Measurements from ENCODE around the gene RPS6KA4.

The RPS6KA4 gene

DNA sequence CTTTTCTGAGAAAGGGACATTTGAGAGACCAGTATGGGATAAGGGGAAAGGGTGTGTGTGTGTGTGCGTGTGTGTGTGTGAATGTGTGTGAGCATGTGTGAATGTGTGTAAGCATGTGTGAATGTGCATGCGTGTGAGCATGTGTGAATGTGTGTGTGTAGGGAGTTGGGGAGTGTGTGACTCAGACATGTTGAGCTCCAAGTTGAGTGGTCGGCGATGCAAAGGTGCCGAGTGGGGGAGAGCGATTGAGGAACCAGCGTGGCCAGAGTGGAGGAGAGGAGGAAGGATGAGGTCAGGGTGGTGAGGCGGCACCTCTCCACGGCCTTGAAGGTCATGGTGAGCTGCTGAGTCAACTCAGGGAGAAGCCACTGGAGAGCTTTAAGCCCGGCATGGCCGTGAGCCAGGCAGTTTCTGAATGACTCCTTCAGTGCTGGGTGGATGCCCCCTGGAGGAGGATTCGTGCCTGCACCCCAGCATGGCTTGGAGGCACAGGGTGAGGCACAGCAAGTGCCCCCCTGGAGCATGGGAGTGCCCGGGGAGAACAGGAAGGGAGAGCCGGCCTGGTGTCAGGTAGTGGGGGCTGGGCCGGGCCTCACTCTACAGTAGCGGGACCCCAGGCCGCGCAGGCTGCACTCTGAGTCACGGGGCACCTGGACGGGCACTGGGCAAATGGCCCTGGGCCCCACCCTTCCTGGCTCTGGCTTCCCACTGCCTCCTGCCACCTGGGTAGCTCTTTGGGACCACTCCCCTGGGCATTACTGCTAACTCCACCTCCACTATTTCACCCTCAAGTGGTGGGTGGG is 27.2 kb upstream of the RPS6KA4 start:
- H3K9me3 ChIP-seq (ENCODE audit: control insufficient read depth, low read length): no peaks in the 10 kb centered on the region
- no peak overlapping the region for H3K4me3 ChIP-seq (ENCODE audit: low read length)
- H3K9ac ChIP-seq (ENCODE audit: low read length): peak overlapping the region; percentile 42
- no peaks in the 10 kb centered on the region for H3K36me3 ChIP-seq (ENCODE audit: control insufficient read depth, insufficient read depth, low read length)
- no peaks in the 10 kb centered on the region for H3K27me3 ChIP-seq (ENCODE audit: control insufficient read depth, insufficient read depth, low read length)
- H3K4me1 ChIP-seq (ENCODE audit: control insufficient read depth, insufficient read depth, low read length): peaks cover 38% of the 10 kb centered on the region

DNA sequence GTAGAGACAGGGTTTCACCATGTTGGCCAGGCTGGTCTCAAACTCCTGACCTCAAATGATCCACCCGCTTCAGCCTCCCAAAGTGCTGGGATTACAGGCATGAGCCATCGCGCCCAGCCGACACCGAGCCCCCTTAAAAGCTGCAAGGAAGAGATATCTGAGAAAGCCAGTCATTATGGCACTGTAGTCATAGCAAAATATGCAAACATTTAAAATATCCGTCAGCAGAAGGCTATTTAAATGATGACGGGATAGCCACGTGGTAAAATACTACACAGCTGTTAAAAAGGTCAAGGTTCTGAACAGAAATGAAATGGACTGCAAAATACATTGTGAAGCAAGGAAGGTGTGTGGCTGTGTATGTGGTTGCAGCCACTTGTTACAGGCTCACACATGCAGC is 25.4 kb upstream of the RPS6KA4 start:
- Histone ChIP-seq H3K9ac (ENCODE audit: low read length) (no peak overlapping the region), H3K27me3 (ENCODE audit: control insufficient read depth, insufficient read depth, low read length) (no peaks in the 10 kb centered on the region), H3K4me3 (ENCODE audit: low read length) (no peak overlapping the region), H3K36me3 (ENCODE audit: control insufficient read depth, insufficient read depth, low read length) (no peaks in the 10 kb centered on the region), H3K9me3 (ENCODE audit: control insufficient read depth, low read length) (no peaks in the 10 kb centered on the region), H3K4me1 (ENCODE audit: control insufficient read depth, insufficient read depth, low read length) (peaks cover 38% of the 10 kb centered on the region)

DNA sequence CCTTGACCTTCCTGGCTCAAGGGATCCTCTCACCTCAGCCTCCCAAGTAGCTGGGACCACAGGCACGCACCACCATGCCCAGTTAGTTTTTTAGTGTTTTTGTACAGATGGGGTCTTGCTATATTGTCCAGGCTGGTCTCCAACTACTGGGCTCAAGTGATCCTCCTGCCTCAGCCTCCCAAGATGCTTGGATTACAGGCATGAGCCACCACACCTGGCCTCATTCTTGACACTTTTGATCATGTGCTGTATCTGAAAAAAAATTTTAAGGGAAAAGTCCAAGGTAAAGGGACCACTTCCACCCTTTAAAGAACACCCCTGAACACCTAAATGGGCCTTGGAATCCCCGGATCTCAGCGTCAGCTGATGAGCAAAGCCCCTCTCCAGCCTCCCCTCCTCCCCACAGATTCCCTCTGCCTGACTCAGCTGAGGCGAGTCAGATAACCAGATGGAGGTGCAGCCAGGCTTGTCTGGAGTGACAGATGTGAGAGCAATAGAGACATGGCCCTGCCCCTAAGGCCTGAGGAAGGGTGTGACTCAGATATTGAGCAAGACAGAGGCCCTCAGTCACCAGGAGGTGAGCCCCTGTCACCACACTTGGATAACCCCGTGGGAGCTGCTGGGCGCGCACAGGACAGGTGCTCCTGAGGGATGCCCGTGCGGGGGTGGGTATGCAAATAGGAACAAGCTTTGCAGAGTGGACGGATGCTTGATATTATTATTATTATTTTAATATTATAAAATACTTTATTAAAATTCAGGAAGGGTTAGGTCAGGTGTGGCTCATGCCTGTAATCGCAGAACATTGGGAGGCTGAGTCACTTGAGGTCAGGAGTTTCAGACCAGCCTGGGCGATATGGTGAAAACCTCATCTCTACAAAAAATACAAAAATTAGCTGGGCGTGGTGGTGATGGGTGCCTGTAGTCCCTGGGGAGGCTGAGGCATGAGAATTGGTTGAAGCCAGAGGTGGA is 23.9 kb upstream of the RPS6KA4 start:
- Histone ChIP-seq H3K4me1 (ENCODE audit: control insufficient read depth, insufficient read depth, low read length) (peaks cover 26% of the 10 kb centered on the region), H3K36me3 (ENCODE audit: control insufficient read depth, insufficient read depth, low read length) (no peaks in the 10 kb centered on the region), H3K9ac (ENCODE audit: low read length) (no peak overlapping the region), H3K4me3 (ENCODE audit: low read length) (no peak overlapping the region), H3K9me3 (ENCODE audit: control insufficient read depth, low read length) (no peaks in the 10 kb centered on the region), H3K27me3 (ENCODE audit: control insufficient read depth, insufficient read depth, low read length) (no peaks in the 10 kb centered on the region)

- Histone ChIP-seq H3K9ac (ENCODE audit: low read length) (no peak overlapping the region), H3K27me3 (ENCODE audit: control insufficient read depth, insufficient read depth, low read length) (no peaks in the 10 kb centered on the region), H3K36me3 (ENCODE audit: control insufficient read depth, insufficient read depth, low read length) (no peaks in the 10 kb centered on the region), H3K4me3 (ENCODE audit: low read length) (no peak overlapping the region), H3K4me1 (ENCODE audit: control insufficient read depth, insufficient read depth, low read length) (peaks cover 20% of the 10 kb centered on the region), H3K9me3 (ENCODE audit: control insufficient read depth, low read length) (no peaks in the 10 kb centered on the region)
Measured at GRCh38 chr11:64337538-64338249, 21.3 kb upstream of the RPS6KA4 start.

DNA sequence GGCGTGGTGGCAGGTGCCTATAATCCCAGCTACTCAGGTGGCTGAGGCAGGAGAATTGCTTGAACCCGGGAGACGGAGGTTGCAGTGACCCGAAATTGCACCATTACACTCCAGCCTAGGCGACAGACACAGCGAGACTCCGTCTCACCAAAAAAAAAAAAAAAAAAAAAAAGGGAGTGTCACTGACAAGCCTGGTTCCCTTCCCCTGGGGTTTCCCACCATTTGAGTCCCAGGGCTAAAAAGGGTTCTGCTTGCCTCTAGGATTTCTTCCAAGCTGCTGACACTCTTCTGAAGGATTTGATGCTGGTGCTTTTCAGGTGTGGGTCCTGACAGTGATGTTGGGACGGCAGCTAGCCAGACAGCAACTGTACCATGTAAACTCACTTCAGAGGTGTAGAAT is 20.2 kb upstream of the RPS6KA4 start:
- H3K27me3 ChIP-seq (ENCODE audit: control insufficient read depth, insufficient read depth, low read length): no peaks in the 10 kb centered on the region
- no peak overlapping the region for H3K9ac ChIP-seq (ENCODE audit: low read length)
- no peaks in the 10 kb centered on the region for H3K9me3 ChIP-seq (ENCODE audit: control insufficient read depth, low read length)
- H3K4me1 ChIP-seq (ENCODE audit: control insufficient read depth, insufficient read depth, low read length): peaks cover 30% of the 10 kb centered on the region
- H3K4me3 ChIP-seq (ENCODE audit: low read length): no peak overlapping the region
- H3K36me3 ChIP-seq (ENCODE audit: control insufficient read depth, insufficient read depth, low read length): no peaks in the 10 kb centered on the region

DNA sequence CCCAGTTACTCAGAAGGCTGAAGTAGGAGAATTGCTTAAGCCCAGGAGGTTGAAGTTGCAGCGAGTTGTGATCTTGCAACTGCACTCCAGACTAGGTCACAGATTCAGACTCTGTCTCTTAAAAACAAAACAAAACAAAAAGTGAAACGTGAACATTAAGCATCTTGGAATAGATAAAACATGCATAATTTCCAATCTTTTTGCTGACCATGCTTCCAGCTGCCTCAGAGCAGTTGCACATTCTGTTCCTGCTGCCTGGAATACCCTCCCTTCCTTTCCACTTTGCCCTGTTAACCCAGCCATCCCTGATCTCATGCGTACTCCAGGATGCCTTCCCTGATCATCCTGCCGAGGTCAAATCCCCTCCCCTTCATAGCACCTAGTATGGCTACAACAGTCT is 19.7 kb upstream of the RPS6KA4 start:
- Histone ChIP-seq H3K4me3 (ENCODE audit: low read length) (no peak overlapping the region), H3K9me3 (ENCODE audit: control insufficient read depth, low read length) (no peaks in the 10 kb centered on the region), H3K9ac (ENCODE audit: low read length) (no peak overlapping the region), H3K36me3 (ENCODE audit: control insufficient read depth, insufficient read depth, low read length) (no peaks in the 10 kb centered on the region), H3K4me1 (ENCODE audit: control insufficient read depth, insufficient read depth, low read length) (peaks cover 30% of the 10 kb centered on the region), H3K27me3 (ENCODE audit: control insufficient read depth, insufficient read depth, low read length) (no peaks in the 10 kb centered on the region)

DNA sequence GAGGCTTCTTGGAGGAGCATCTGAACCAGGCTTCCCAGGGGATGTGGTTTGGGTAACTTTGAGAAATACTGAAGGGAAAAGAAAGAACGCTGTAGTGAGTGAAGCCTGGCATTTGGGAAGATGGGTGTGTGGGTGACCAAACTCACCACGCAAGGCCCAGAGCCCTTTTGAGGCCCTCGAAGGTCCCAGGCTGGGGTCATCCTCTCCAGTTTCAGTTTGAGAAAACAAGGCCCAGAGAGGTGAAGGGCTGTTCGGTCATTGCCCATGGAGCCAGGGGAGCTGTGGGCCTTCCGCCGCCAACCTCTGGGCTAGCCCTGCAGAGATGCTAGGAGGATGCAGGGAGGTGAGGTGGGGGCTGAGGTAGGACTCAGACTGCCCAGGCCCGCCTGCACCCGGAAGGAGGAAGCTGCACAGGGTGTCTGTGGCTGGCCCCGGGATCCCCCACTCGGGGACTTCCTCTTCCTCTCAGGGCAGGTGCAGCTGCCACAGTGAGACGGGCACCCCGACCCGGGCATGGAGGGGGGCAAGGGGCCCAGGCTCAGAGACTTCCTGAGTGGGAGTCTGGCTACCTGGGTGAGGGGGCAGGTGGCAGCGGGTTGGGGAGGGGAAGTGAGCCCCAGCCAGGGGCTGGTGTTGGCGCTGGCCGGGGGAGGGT is 19.1 kb upstream of the RPS6KA4 start, which contains the start of gene CCDC88B:
Gene CCDC88B, plus strand, starts transcription at position 451 of the 655 bp plus-strand sequence. Its CDS starts 63 bp downstream, at position 514.
- H3K36me3 ChIP-seq (ENCODE audit: control insufficient read depth, insufficient read depth, low read length): no peaks in the 10 kb centered on the region
- no peaks in the 10 kb centered on the region for H3K9me3 ChIP-seq (ENCODE audit: control insufficient read depth, low read length)
- H3K4me1 ChIP-seq (ENCODE audit: control insufficient read depth, insufficient read depth, low read length): peaks cover 24% of the 10 kb centered on the region
- H3K27me3 ChIP-seq (ENCODE audit: control insufficient read depth, insufficient read depth, low read length): no peaks in the 10 kb centered on the region
- H3K9ac ChIP-seq (ENCODE audit: low read length): no peak within 1 kb of the TSS
- H3K4me3 ChIP-seq (ENCODE audit: low read length): no peak within 1 kb of the TSS

GRCh38 chr11:64340671-64341335 is 18.2 kb upstream of the RPS6KA4 start:
- Histone ChIP-seq H3K36me3 (ENCODE audit: control insufficient read depth, insufficient read depth, low read length) (no peaks in the 10 kb centered on the region), H3K4me1 (ENCODE audit: control insufficient read depth, insufficient read depth, low read length) (peaks cover 20% of the 10 kb centered on the region), H3K9ac (ENCODE audit: low read length) (no peak overlapping the region), H3K27me3 (ENCODE audit: control insufficient read depth, insufficient read depth, low read length) (no peaks in the 10 kb centered on the region), H3K9me3 (ENCODE audit: control insufficient read depth, low read length) (no peaks in the 10 kb centered on the region), H3K4me3 (ENCODE audit: low read length) (no peak overlapping the region)

- Histone ChIP-seq H3K36me3 (ENCODE audit: control insufficient read depth, insufficient read depth, low read length) (no peaks in the 10 kb centered on the region), H3K9ac (ENCODE audit: low read length) (no peak overlapping the region), H3K27me3 (ENCODE audit: control insufficient read depth, insufficient read depth, low read length) (no peaks in the 10 kb centered on the region), H3K4me3 (ENCODE audit: low read length) (no peak overlapping the region), H3K4me1 (ENCODE audit: control insufficient read depth, insufficient read depth, low read length) (peaks cover 20% of the 10 kb centered on the region), H3K9me3 (ENCODE audit: control insufficient read depth, low read length) (no peaks in the 10 kb centered on the region)
Measured at GRCh38 chr11:64341429-64341828, 17.5 kb upstream of the RPS6KA4 start.

GRCh38 chr11:64341851-64342791 is 16.8 kb upstream of the RPS6KA4 start:
- Histone ChIP-seq H3K9me3 (ENCODE audit: control insufficient read depth, low read length) (no peaks in the 10 kb centered on the region), H3K36me3 (ENCODE audit: control insufficient read depth, insufficient read depth, low read length) (no peaks in the 10 kb centered on the region), H3K9ac (ENCODE audit: low read length) (peak overlapping the region; percentile 73), H3K27me3 (ENCODE audit: control insufficient read depth, insufficient read depth, low read length) (no peaks in the 10 kb centered on the region), H3K4me1 (ENCODE audit: control insufficient read depth, insufficient read depth, low read length) (peaks cover 21% of the 10 kb centered on the region), H3K4me3 (ENCODE audit: low read length) (peak overlapping the region; percentile 12)

Measured in mucosa of stomach (tissue), 1 donor.